ENCODE measurements around the gene IL36RN. TPM values are rescaled to one million over a fixed set of nuclear protein-coding genes. Genes with fewer than 3 reads are reported as not detected.

The IL36RN gene
- total RNA-seq (2014; rRNA removed; shearing (Covaris generic)), result not detected in 2 replicates

- DNase-seq (ENCODE audit: low read depth in 1 of 2, low spot score in 2 of 2), result peak in 1 of 2 experiments; percentile 23
- Histone ChIP-seq H3K4me1 (replicated peaks) (no peaks in the 10 kb centered on the region), H3K27ac (no peak within 1 kb of the TSS), H3K27me3 (replicated peaks) (peaks cover 3% of the 10 kb centered on the region), H3K9me3 (replicated peaks) (no peaks in the 10 kb centered on the region), H3K4me3 (no peak within 1 kb of the TSS), H3K36me3 (no peaks in the 10 kb centered on the region)
Observed at GRCh38 chr2:113058998-113059960, at the start of gene IL36RN. Gene IL36RN (plus strand): TSS chr2:113059198. CDS start chr2:113059439, 241 bp downstream.

- Histone ChIP-seq H3K27me3 (replicated peaks) (peaks cover 4% of the 10 kb centered on the region; the same call in 1 of the 2 replicates), H3K27ac (no peak overlapping the region), H3K4me3 (no peak overlapping the region), H3K4me1 (replicated peaks) (no peaks in the 10 kb centered on the region), H3K36me3 (no peaks in the 10 kb centered on the region), H3K9me3 (replicated peaks) (no peaks in the 10 kb centered on the region)
- DNase-seq (ENCODE audit: low read depth in 1 of 2, low spot score in 2 of 2), result no peak
Observed at GRCh38 chr2:113009622-113010021, 49.4 kb upstream of the IL36RN start.

GRCh38 chr2:113010088-113010487 is 48.9 kb upstream of the IL36RN start:
- Histone ChIP-seq H3K27ac (no peak overlapping the region), H3K9me3 (replicated peaks) (no peaks in the 10 kb centered on the region), H3K4me1 (replicated peaks) (no peaks in the 10 kb centered on the region), H3K27me3 (replicated peaks) (peaks cover 9% of the 10 kb centered on the region), H3K36me3 (no peaks in the 10 kb centered on the region), H3K4me3 (no peak overlapping the region)
- DNase-seq (ENCODE audit: low read depth in 1 of 2, low spot score in 2 of 2), result no peak

GRCh38 chr2:113011108-113011507 is 47.9 kb upstream of the IL36RN start:
- no peak for DNase-seq (ENCODE audit: low read depth in 1 of 2, low spot score in 2 of 2)
- H3K36me3 ChIP-seq, result no peaks in the 10 kb centered on the region
- no peaks in the 10 kb centered on the region for H3K4me1 ChIP-seq (replicated peaks)
- H3K9me3 ChIP-seq (replicated peaks), result no peaks in the 10 kb centered on the region
- peaks cover 10% of the 10 kb centered on the region for H3K27me3 ChIP-seq (replicated peaks)
- H3K27ac ChIP-seq, result no peak overlapping the region
- no peak overlapping the region for H3K4me3 ChIP-seq

- Histone ChIP-seq H3K27me3 (replicated peaks) (peaks cover 10% of the 10 kb centered on the region), H3K27ac (no peak overlapping the region), H3K4me3 (no peak overlapping the region), H3K36me3 (no peaks in the 10 kb centered on the region), H3K4me1 (replicated peaks) (no peaks in the 10 kb centered on the region), H3K9me3 (replicated peaks) (no peaks in the 10 kb centered on the region)
- DNase-seq (ENCODE audit: low read depth in 1 of 2, low spot score in 2 of 2), result no peak
Observed at GRCh38 chr2:113012436-113013335, 46.3 kb upstream of the IL36RN start.

- DNase-seq (ENCODE audit: low read depth in 1 of 2, low spot score in 2 of 2), result no peak
- Histone ChIP-seq H3K4me1 (replicated peaks) (no peaks in the 10 kb centered on the region), H3K9me3 (replicated peaks) (no peaks in the 10 kb centered on the region), H3K36me3 (no peaks in the 10 kb centered on the region), H3K27me3 (replicated peaks) (peaks cover 10% of the 10 kb centered on the region), H3K27ac (no peak overlapping the region), H3K4me3 (no peak overlapping the region)
Observed at GRCh38 chr2:113013336-113013661, 45.7 kb upstream of the IL36RN start.

- DNase-seq (ENCODE audit: low read depth in 1 of 2, low spot score in 2 of 2), result no peak
- no peaks in the 10 kb centered on the region for H3K4me1 ChIP-seq (replicated peaks)
- peaks cover 13% of the 10 kb centered on the region for H3K27me3 ChIP-seq (replicated peaks)
- H3K4me3 ChIP-seq, result no peak overlapping the region
- no peaks in the 10 kb centered on the region for H3K9me3 ChIP-seq (replicated peaks)
- H3K27ac ChIP-seq, result no peak overlapping the region
- no peaks in the 10 kb centered on the region for H3K36me3 ChIP-seq
Observed at GRCh38 chr2:113014067-113014466, 44.9 kb upstream of the IL36RN start.

GRCh38 chr2:113015042-113015441 is 44.0 kb upstream of the IL36RN start:
- no peak for DNase-seq (ENCODE audit: low read depth in 1 of 2, low spot score in 2 of 2)
- Histone ChIP-seq H3K9me3 (replicated peaks) (no peaks in the 10 kb centered on the region), H3K36me3 (no peaks in the 10 kb centered on the region), H3K27me3 (replicated peaks) (peaks cover 15% of the 10 kb centered on the region), H3K4me1 (replicated peaks) (no peaks in the 10 kb centered on the region), H3K27ac (no peak overlapping the region), H3K4me3 (no peak overlapping the region)

GRCh38 chr2:113015655-113016054 is 43.3 kb upstream of the IL36RN start:
- H3K4me1 ChIP-seq (replicated peaks), result no peaks in the 10 kb centered on the region
- H3K27ac ChIP-seq, result no peak overlapping the region
- DNase-seq (ENCODE audit: low read depth in 1 of 2, low spot score in 2 of 2), result no peak
- peaks cover 15% of the 10 kb centered on the region for H3K27me3 ChIP-seq (replicated peaks)
- H3K36me3 ChIP-seq, result no peaks in the 10 kb centered on the region
- no peaks in the 10 kb centered on the region for H3K9me3 ChIP-seq (replicated peaks)
- H3K4me3 ChIP-seq, result no peak overlapping the region

- Histone ChIP-seq H3K27ac (no peak overlapping the region), H3K9me3 (replicated peaks) (no peaks in the 10 kb centered on the region), H3K27me3 (replicated peaks) (peaks cover 26% of the 10 kb centered on the region), H3K36me3 (no peaks in the 10 kb centered on the region), H3K4me3 (no peak overlapping the region), H3K4me1 (replicated peaks) (no peaks in the 10 kb centered on the region)
- no peak for DNase-seq (ENCODE audit: low read depth in 1 of 2, low spot score in 2 of 2)
Observed at GRCh38 chr2:113018509-113018908, 40.5 kb upstream of the IL36RN start.

GRCh38 chr2:113021312-113021711 is 37.7 kb upstream of the IL36RN start:
- no peak overlapping the region for H3K27ac ChIP-seq
- H3K36me3 ChIP-seq, result no peaks in the 10 kb centered on the region
- H3K4me1 ChIP-seq (replicated peaks), result no peaks in the 10 kb centered on the region
- H3K9me3 ChIP-seq (replicated peaks), result no peaks in the 10 kb centered on the region
- no peak for DNase-seq (ENCODE audit: low read depth in 1 of 2, low spot score in 2 of 2)
- no peak overlapping the region for H3K4me3 ChIP-seq
- peaks cover 17% of the 10 kb centered on the region for H3K27me3 ChIP-seq (replicated peaks)

GRCh38 chr2:113024764-113025163 is 34.2 kb upstream of the IL36RN start:
- Histone ChIP-seq H3K27ac (no peak overlapping the region), H3K27me3 (replicated peaks) (peaks cover 28% of the 10 kb centered on the region), H3K36me3 (no peaks in the 10 kb centered on the region), H3K4me3 (no peak overlapping the region), H3K4me1 (replicated peaks) (no peaks in the 10 kb centered on the region), H3K9me3 (replicated peaks) (no peaks in the 10 kb centered on the region)
- no peak for DNase-seq (ENCODE audit: low read depth in 1 of 2, low spot score in 2 of 2)

GRCh38 chr2:113025737-113026136 is 33.3 kb upstream of the IL36RN start:
- H3K4me3 ChIP-seq, result no peak overlapping the region
- H3K27me3 ChIP-seq (replicated peaks), result peaks cover 28% of the 10 kb centered on the region
- H3K9me3 ChIP-seq (replicated peaks), result no peaks in the 10 kb centered on the region
- no peak overlapping the region for H3K27ac ChIP-seq
- no peak for DNase-seq (ENCODE audit: low read depth in 1 of 2, low spot score in 2 of 2)
- no peaks in the 10 kb centered on the region for H3K36me3 ChIP-seq
- no peaks in the 10 kb centered on the region for H3K4me1 ChIP-seq (replicated peaks)

GRCh38 chr2:113027691-113028090 is 31.3 kb upstream of the IL36RN start:
- no peak for DNase-seq (ENCODE audit: low read depth in 1 of 2, low spot score in 2 of 2)
- H3K4me1 ChIP-seq (replicated peaks), result no peaks in the 10 kb centered on the region
- H3K27me3 ChIP-seq (replicated peaks), result peaks cover 23% of the 10 kb centered on the region
- no peaks in the 10 kb centered on the region for H3K9me3 ChIP-seq (replicated peaks)
- no peak overlapping the region for H3K4me3 ChIP-seq
- no peak overlapping the region for H3K27ac ChIP-seq
- no peaks in the 10 kb centered on the region for H3K36me3 ChIP-seq
